Neural cell (in vitro differentiated cells): ENCODE results near the gene TOMM7. TPM values are rescaled to one million over a fixed set of nuclear protein-coding genes. Genes with fewer than 3 reads are reported as not detected.

Experiments used
- H2AFZ ChIP-seq: fragments of 200-600, 300-800 bp; sonication (generic), shearing (Covaris generic); 2 replicates; pipeline ENCODE4 v1.6.0; 2014; ENCODE audit warnings: low read depth, mild to moderate bottlenecking, antibody characterized with exemption, low read length, moderate library complexity
- H3F3A ChIP-seq: fragments of 200-600 bp; shearing (Covaris generic); 2 replicates; pipeline ENCODE4 v1.6.1; 2016; ENCODE audit warnings: mild to moderate bottlenecking, moderate library complexity, mixed read lengths, antibody characterized with exemption, low read length; ENCODE audit not compliant: insufficient read depth, poor library complexity, severe bottlenecking
- H3K27ac ChIP-seq: fragments of 200-600, 300-800 bp; sonication (generic), shearing (Covaris generic); 2 replicates; pipeline ENCODE4 v1.5.1; 2014; ENCODE audit warnings: mild to moderate bottlenecking, low read length, moderate library complexity
- H3K27me3 ChIP-seq: fragments of 300-800, 200-600 bp; sonication (generic), shearing (Covaris generic); 2 replicates; pipeline ENCODE4 v1.6.0; 2014; ENCODE audit warnings: mild to moderate bottlenecking, low read depth, low read length, moderate library complexity; ENCODE audit not compliant: insufficient read depth
- H3K36me3 ChIP-seq: fragments of 300-800, 200-600 bp; sonication (generic), shearing (Covaris generic); 2 replicates; pipeline ENCODE4 v1.5.1; 2014; ENCODE audit warnings: mild to moderate bottlenecking, antibody characterized with exemption, low read length, moderate library complexity; ENCODE audit not compliant: insufficient read depth
- H3K4me2 ChIP-seq: fragments of 300-800, 200-600 bp; sonication (generic), shearing (Covaris generic); 2 replicates; pipeline ENCODE4 v1.6.0; 2014; ENCODE audit warnings: mild to moderate bottlenecking, low read length
- H3K4me3 ChIP-seq: fragments of 300-800, 200-600 bp; sonication (generic), shearing (Covaris generic); 2 replicates; pipeline ENCODE4 v1.5.1; 2014; ENCODE audit warnings: mild to moderate bottlenecking, low read length, moderate library complexity
- H3K79me2 ChIP-seq: fragments of 200-600 bp; shearing (Covaris generic); replicated peaks from 2 replicates; pipeline ENCODE4 v1.6.0; 2014; ENCODE audit warnings: mild to moderate bottlenecking, low read length, moderate library complexity; ENCODE audit not compliant: insufficient read depth
- H3K9ac ChIP-seq: fragments of 300-800, 200-600 bp; sonication (generic), shearing (Covaris generic); 2 replicates; pipeline ENCODE4 v1.6.1; 2016; ENCODE audit warnings: mild to moderate bottlenecking, low read length, mixed read lengths
- H3K9me2 ChIP-seq: fragments of 200-600 bp; shearing (Covaris generic); 2 replicates; pipeline ENCODE4 v1.6.1; 2016; ENCODE audit warnings: mild to moderate bottlenecking, low read length, mixed read lengths; ENCODE audit not compliant: insufficient read depth
- H3K9me3 ChIP-seq: fragments of 200-600, 300-800 bp; sonication (generic), shearing (Covaris generic); 2 replicates; pipeline ENCODE4 v1.6.1; 2016; ENCODE audit warnings: mild to moderate bottlenecking, mixed run types, low read length, moderate library complexity, mixed read lengths
- H4K20me1 ChIP-seq: fragments of 200-600 bp; shearing (Covaris generic); 2 replicates; pipeline ENCODE4 v1.6.1; 2016; ENCODE audit warnings: mild to moderate bottlenecking, mixed run types; ENCODE audit not compliant: insufficient read depth
- CTCF ChIP-seq: fragments of 450-650 bp; IDR thresholded peaks from 2 replicates; pipeline ENCODE4 v1.5.1; 2014; ENCODE audit warnings: antibody characterized with exemption, mild to moderate bottlenecking, moderate library complexity; ENCODE audit not compliant: poor library complexity, severe bottlenecking
- EP300 ChIP-seq: fragments of 450-650 bp; conservative IDR thresholded peaks from 2 replicates; pipeline ENCODE4 v1.6.1; 2014; ENCODE audit warnings: antibody characterized with exemption, mild to moderate bottlenecking, moderate library complexity; ENCODE audit not compliant: poor library complexity, severe bottlenecking
- EZH2 ChIP-seq: fragments of 200-600, 300-800 bp; shearing (Covaris generic), sonication (generic); IDR thresholded peaks from 2 replicates; pipeline ENCODE4 v1.6.1; 2014; ENCODE audit warnings: antibody characterized with exemption, low read length, borderline replicate concordance, mild to moderate bottlenecking; ENCODE audit not compliant: insufficient read depth, poor library complexity, severe bottlenecking
- MXI1 ChIP-seq: fragments of 450-650 bp; conservative IDR thresholded peaks from 2 replicates; pipeline ENCODE4 v1.6.1; 2014; ENCODE audit warnings: antibody characterized with exemption, mild to moderate bottlenecking; ENCODE audit not compliant: poor library complexity, severe bottlenecking
- POLR2AphosphoS5 ChIP-seq: IDR thresholded peaks from 2 replicates; pipeline ENCODE4 v1.6.1; 2012
- RAD21 ChIP-seq: fragments of 450-650 bp; conservative IDR thresholded peaks from 2 replicates; pipeline ENCODE4 v1.6.1; 2014; ENCODE audit warnings: antibody characterized with exemption, mild to moderate bottlenecking, moderate library complexity
- REST ChIP-seq: IDR thresholded peaks from 2 replicates; pipeline ENCODE4 v1.6.1; 2012; ENCODE audit warnings: borderline replicate concordance
- SMC3 ChIP-seq: fragments of 450-650 bp; conservative IDR thresholded peaks from 2 replicates; pipeline ENCODE4 v1.6.1; 2014; ENCODE audit warnings: antibody characterized with exemption, mild to moderate bottlenecking, moderate library complexity; ENCODE audit not compliant: poor library complexity
- TAF1 ChIP-seq: IDR thresholded peaks from 2 replicates; pipeline ENCODE4 v1.6.1; 2012; ENCODE audit warnings: low read depth
- polyA plus RNA-seq: library from polyadenylated mRNA; depleted of rRNA; stranded (reverse); fragments of >200 nt; gene quantifications from 2 replicates; pipeline ENCODE4 v1.2.3, GENCODE V29; 2014

The TOMM7 gene
- polyA plus RNA-seq, 1 donor from 2014 or later, result 241 TPM

DNA sequence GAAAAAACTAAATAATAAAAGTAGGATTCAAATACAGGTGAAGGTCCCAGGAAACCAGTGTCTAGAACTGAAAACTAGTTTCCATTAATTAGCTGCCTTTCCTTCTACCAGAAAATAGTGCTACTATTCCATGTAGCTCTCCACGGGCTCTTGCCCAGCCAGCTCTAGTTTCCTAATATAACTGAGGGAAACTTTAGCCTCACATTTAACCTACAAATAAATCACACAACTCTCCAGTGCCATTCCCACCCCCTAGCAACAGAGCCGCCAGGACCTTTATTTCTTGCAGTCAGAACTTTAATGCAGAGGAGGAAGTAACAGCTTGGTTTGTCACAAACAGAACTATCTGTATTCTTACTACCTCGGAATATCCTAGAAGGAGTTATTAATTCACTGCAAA lies 10.3 kb downstream of the TOMM7 start:
- Histone ChIP-seq H2AFZ (no peak overlapping the region), H3K27ac (no peak overlapping the region), H3K9me2 (no peaks in the 10 kb centered on the region), H3K36me3 (peaks cover 14% of the 10 kb centered on the region), H3F3A (no peaks in the 10 kb centered on the region), H4K20me1 (no peaks in the 10 kb centered on the region), H3K79me2 (no peaks in the 10 kb centered on the region), H3K27me3 (no peaks in the 10 kb centered on the region), H3K4me3 (no peak overlapping the region), H3K4me2 (no peak overlapping the region), H3K9me3 (no peaks in the 10 kb centered on the region), H3K9ac (no peak overlapping the region)
- no peak for TF ChIP-seq EZH2
- TF ChIP-seq TAF1, result no peak
- TF ChIP-seq RAD21, result no peak
- TF ChIP-seq MXI1, result no peak
- TF ChIP-seq REST, result no peak
- TF ChIP-seq POLR2AphosphoS5, result no peak
- no peak for TF ChIP-seq CTCF
- no peak for TF ChIP-seq SMC3
- TF ChIP-seq EP300, result no peak

GRCh38 chr7:22811746-22812280 lies 10.8 kb downstream of the TOMM7 start:
- Histone ChIP-seq H3K4me2 (no peak overlapping the region), H2AFZ (no peak overlapping the region), H3K36me3 (peaks cover 14% of the 10 kb centered on the region), H3K9me2 (no peaks in the 10 kb centered on the region), H4K20me1 (no peaks in the 10 kb centered on the region), H3K27me3 (no peaks in the 10 kb centered on the region), H3K79me2 (no peaks in the 10 kb centered on the region), H3K9me3 (no peaks in the 10 kb centered on the region), H3F3A (no peaks in the 10 kb centered on the region), H3K4me3 (no peak overlapping the region), H3K9ac (no peak overlapping the region), H3K27ac (no peak overlapping the region)
- TF ChIP-seq MXI1 (no peak), EZH2 (no peak), SMC3 (no peak), RAD21 (no peak), EP300 (no peak), REST (no peak), POLR2AphosphoS5 (no peak), TAF1 (no peak), CTCF (no peak)
